H1 (cell line): Measurements from ENCODE around the gene ZMIZ1.

ENCODE experiments used
- CTCF ChIP-seq, 3 experiments: IDR thresholded peaks; 1 replicate in 2 of 3; 2 replicates in 1 of 3; pipeline versions ENCODE4 v1.5.1 to v1.6.1; 2011; ENCODE audit warnings: low read length in 3 of 3, mild to moderate bottlenecking in 3 of 3, inconsistent platforms in 2 of 3, low read depth in 1 of 3, moderate library complexity in 1 of 3; ENCODE audit not compliant: insufficient read depth in 1 of 3; ENCODE audit errors: control extremely low read depth in 1 of 3
- KDM1A ChIP-seq: fragments of 200-600, 300-600 bp; sonication (generic); IDR thresholded peaks from 2 replicates; pipeline ENCODE4 v1.7.1; 2016; ENCODE audit warnings: mild to moderate bottlenecking, low read length, borderline replicate concordance
- SAP30 ChIP-seq: fragments of 300-600 bp; sonication (generic); IDR thresholded peaks from 2 replicates; pipeline ENCODE4 v1.7.1; 2012; ENCODE audit warnings: low read length, moderate library complexity, mild to moderate bottlenecking, inconsistent platforms; ENCODE audit not compliant: insufficient read depth, insufficient replicate concordance
- TEAD4 ChIP-seq: IDR thresholded peaks from 2 replicates; pipeline ENCODE4 v1.6.1; 2012; ENCODE audit warnings: low read depth, low read length, inconsistent platforms, mixed read lengths

GRCh38 chr10:79246209-79246581, 177.4 kb downstream of the ZMIZ1 start:
- TF ChIP-seq KDM1A: no peak
- no peak for TF ChIP-seq SAP30
- no peak for TF ChIP-seq CTCF (IDR thresholded peaks at IDR 0.05; ENCODE audit: control extremely low read depth in 1 of 3, insufficient read depth in 1 of 3, low read depth in 1 of 3, low read length in 3 of 3)
- no peak for TF ChIP-seq TEAD4
